Nephron (organoid): ENCODE results near the gene CTNS.

ENCODE experiments used
- H3K27ac Mint-ChIP-seq, 3 experiments: 2 replicates each; pipeline ENCODE4 v1.8.0; 2020; ENCODE audit warnings: mixed read lengths in 3 of 3, mild to moderate bottlenecking in 2 of 3, moderate library complexity in 1 of 3
- H3K27me3 Mint-ChIP-seq: 2 replicates; pipeline ENCODE4 v1.8.0; 2021; ENCODE audit warnings: low read depth, mild to moderate bottlenecking, moderate library complexity, mixed read lengths
- H3K36me3 Mint-ChIP-seq: 2 replicates; pipeline ENCODE4 v1.8.0; 2020; ENCODE audit warnings: low read depth, mixed read lengths
- H3K4me1 Mint-ChIP-seq: 2 replicates; pipeline ENCODE4 v1.8.0; 2020; ENCODE audit warnings: mixed read lengths
- H3K4me3 Mint-ChIP-seq, 3 experiments: 2 replicates each; pipeline ENCODE4 v1.8.0; 2020; ENCODE audit warnings: mild to moderate bottlenecking in 3 of 3, mixed read lengths in 3 of 3, moderate library complexity in 2 of 3
- H3K9me3 Mint-ChIP-seq: 2 replicates; pipeline ENCODE4 v1.8.0; 2020; ENCODE audit warnings: mixed read lengths
- TF ChIP-seq, protein P1 (sequence below), 3 experiments: fragments of 200-600 bp; sonication (generic); IDR thresholded peaks; one replicate each; pipeline ENCODE4 v1.5.0; 2021; ENCODE audit warnings: antibody characterized with exemption in 3 of 3; ENCODE audit not compliant: unreplicated experiment in 3 of 3

Gene CTNS

GRCh38 chr17:3613124-3613523 is 23.4 kb upstream of the CTNS start:
- TF ChIP-seq, protein P1, sequence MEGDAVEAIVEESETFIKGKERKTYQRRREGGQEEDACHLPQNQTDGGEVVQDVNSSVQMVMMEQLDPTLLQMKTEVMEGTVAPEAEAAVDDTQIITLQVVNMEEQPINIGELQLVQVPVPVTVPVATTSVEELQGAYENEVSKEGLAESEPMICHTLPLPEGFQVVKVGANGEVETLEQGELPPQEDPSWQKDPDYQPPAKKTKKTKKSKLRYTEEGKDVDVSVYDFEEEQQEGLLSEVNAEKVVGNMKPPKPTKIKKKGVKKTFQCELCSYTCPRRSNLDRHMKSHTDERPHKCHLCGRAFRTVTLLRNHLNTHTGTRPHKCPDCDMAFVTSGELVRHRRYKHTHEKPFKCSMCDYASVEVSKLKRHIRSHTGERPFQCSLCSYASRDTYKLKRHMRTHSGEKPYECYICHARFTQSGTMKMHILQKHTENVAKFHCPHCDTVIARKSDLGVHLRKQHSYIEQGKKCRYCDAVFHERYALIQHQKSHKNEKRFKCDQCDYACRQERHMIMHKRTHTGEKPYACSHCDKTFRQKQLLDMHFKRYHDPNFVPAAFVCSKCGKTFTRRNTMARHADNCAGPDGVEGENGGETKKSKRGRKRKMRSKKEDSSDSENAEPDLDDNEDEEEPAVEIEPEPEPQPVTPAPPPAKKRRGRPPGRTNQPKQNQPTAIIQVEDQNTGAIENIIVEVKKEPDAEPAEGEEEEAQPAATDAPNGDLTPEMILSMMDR (IDR thresholded peaks at IDR 0.05; ENCODE audit: unreplicated experiment in 3 of 3): no peak
- H3K9me3 Mint-ChIP-seq: no peaks in the 10 kb centered on the region
- H3K4me1 Mint-ChIP-seq: no peaks in the 10 kb centered on the region
- peaks cover 56% of the 10 kb centered on the region for H3K36me3 Mint-ChIP-seq
- H3K27me3 Mint-ChIP-seq: no peaks in the 10 kb centered on the region
- H3K4me3 Mint-ChIP-seq: no peak overlapping the region
- no peak overlapping the region for H3K27ac Mint-ChIP-seq

DNA sequence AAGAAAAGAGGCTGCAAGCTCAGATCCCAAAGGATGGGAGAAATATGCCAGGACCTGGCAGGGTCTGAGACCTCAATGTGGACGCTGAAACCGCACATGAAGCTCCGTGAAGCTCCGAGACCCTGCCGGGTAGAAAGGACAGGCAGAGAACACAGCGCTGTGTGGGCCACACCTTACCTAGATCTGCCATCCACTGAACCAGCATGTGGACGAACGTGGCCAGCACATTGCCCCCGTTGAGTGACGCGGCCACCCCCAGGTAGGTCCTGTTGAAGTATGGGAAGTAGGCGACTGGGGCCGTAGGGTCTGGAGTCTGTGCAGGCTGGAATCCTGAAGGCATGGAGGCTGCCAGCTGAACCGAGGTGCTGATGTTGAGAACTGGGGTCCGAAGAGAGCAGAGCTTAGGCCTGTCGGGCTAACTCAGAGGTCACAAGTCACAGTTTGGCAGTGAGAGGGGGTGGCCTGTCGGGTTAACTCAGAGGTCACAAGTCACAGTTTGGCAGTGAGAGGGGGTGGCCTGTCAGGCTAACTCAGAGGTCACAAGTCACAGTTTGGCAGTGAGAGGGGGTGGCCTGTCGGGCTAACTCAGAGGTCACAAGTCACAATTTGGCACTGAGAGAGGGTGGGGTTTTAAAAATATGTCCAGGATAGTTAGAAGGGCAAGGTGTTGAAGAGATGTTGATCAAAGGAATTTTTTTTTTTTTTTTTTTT is 21.2 kb upstream of the CTNS start:
- Mint-ChIP-seq H3K4me1 (no peaks in the 10 kb centered on the region), H3K27me3 (no peaks in the 10 kb centered on the region), H3K36me3 (peaks cover 63% of the 10 kb centered on the region), H3K27ac (no peak overlapping the region), H3K9me3 (peaks cover 7% of the 10 kb centered on the region), H3K4me3 (no peak overlapping the region)
- TF ChIP-seq, protein P1 (IDR thresholded peaks at IDR 0.05; ENCODE audit: unreplicated experiment in 3 of 3): no peak

GRCh38 chr17:3621146-3621720 is 15.3 kb upstream of the CTNS start:
- Mint-ChIP-seq H3K36me3 (peaks cover 64% of the 10 kb centered on the region), H3K4me3 (no peak overlapping the region), H3K4me1 (no peaks in the 10 kb centered on the region), H3K9me3 (peaks cover 7% of the 10 kb centered on the region), H3K27me3 (no peaks in the 10 kb centered on the region), H3K27ac (no peak overlapping the region)
- TF ChIP-seq, protein P1 (IDR thresholded peaks at IDR 0.05; ENCODE audit: unreplicated experiment in 3 of 3): no peak

DNA sequence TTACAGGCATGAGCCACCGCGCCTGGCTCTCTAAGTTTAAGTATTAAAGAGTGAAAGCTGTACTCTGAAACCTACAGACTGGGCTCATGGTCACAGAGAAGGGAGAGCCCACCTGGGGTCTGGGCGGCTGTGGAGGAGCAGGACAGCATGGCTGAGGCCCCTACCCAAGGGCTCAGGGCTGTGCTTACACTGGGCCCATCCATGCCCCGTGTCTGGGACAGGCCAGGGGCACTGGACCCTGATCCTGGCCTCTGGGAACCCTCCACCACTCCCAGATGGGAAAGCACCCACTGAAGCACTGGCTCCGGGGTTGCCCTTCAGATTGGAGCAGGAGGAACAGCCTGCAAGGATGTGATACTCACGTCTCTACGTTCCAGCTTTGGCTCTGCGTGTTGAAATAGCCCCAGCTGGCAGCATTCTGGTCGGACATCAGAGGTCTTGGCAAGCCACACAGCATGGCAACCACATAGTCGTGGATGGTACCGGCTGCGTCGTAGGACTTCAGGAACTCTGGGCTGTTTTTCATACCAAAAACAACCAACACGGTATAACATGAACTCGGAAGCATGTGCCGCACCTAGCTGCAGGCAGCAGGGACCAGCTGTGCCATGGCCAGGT is 13.5 kb upstream of the CTNS start:
- H3K27ac Mint-ChIP-seq: no peak overlapping the region
- H3K9me3 Mint-ChIP-seq: peaks cover 7% of the 10 kb centered on the region
- TF ChIP-seq, protein P1 (IDR thresholded peaks at IDR 0.05; ENCODE audit: unreplicated experiment in 3 of 3): no peak
- no peak overlapping the region for H3K4me3 Mint-ChIP-seq
- no peaks in the 10 kb centered on the region for H3K27me3 Mint-ChIP-seq
- H3K4me1 Mint-ChIP-seq: no peaks in the 10 kb centered on the region
- H3K36me3 Mint-ChIP-seq: peaks cover 64% of the 10 kb centered on the region

- TF ChIP-seq, protein P1 (IDR thresholded peaks at IDR 0.05; ENCODE audit: unreplicated experiment in 3 of 3): no peak
- no peaks in the 10 kb centered on the region for H3K9me3 Mint-ChIP-seq
- no peak overlapping the region for H3K4me3 Mint-ChIP-seq
- no peaks in the 10 kb centered on the region for H3K27me3 Mint-ChIP-seq
- no peak overlapping the region for H3K27ac Mint-ChIP-seq
- peaks cover 47% of the 10 kb centered on the region for H3K36me3 Mint-ChIP-seq
- H3K4me1 Mint-ChIP-seq: no peaks in the 10 kb centered on the region
Observed at GRCh38 chr17:3626831-3627768, 9.5 kb upstream of the CTNS start.
